GM19455 (cell line): ENCODE data around the gene NEO1.
"Not testable (repeated sequence)": the region's sequence is repeated elsewhere in the genome, so short reads cannot be mapped to it uniquely, and the experiment has no call there.

Experiments
- ATAC-seq: cut with Tn5 transposase; IDR thresholded peaks from one replicate; pipeline ENCODE4 v1.9.1; 2021; ENCODE audit not compliant: unreplicated experiment

The NEO1 gene

GRCh38 chr15:73296609-73297353 lies 244.5 kb downstream of the NEO1 start:
- ATAC-seq, result no peak

- no peak for ATAC-seq
These were observed 246.4 kb downstream of the NEO1 start for GRCh38 chr15:73298522-73299245.

DNA sequence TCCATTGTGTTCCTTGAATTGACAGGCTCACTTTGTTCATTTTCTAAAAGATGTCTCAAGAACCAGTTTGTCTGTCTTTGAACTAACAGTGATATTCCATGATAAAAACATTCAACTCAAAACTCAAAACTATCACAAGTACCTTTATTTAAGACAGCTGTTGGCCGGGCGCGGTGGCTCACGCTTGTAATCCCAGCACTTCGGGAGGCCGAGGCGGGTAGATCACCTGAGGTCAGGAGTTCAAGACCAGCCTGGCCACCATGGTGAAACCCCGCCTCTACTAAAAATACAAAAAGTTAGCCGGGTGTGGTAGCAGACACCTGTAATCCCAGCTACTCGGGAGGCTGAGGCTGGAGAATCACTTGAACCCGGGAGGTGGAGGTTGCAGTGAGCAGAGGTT lies 248.0 kb downstream of the NEO1 start:
- not testable (repeated sequence) for ATAC-seq

DNA sequence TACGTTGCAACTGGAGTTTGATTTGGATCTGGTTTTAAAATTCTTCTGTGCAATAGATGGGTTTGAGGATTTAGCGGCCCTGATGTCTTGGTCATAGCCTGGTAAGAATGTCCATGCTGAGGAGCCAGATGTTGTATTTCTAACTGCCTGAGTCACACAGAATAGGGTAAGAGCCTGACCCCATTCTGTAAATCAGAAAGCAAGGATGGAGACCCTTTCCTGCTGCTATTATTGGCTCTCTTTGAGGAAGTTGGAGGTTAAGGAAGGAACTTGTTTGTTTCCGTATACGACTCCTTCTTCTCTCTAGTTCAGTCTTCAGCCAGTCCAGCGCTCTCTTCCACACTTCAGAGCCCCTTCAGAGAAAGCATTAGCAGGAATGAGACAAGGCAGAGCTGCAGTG lies 251.4 kb downstream of the NEO1 start:
- ATAC-seq, result no peak

DNA sequence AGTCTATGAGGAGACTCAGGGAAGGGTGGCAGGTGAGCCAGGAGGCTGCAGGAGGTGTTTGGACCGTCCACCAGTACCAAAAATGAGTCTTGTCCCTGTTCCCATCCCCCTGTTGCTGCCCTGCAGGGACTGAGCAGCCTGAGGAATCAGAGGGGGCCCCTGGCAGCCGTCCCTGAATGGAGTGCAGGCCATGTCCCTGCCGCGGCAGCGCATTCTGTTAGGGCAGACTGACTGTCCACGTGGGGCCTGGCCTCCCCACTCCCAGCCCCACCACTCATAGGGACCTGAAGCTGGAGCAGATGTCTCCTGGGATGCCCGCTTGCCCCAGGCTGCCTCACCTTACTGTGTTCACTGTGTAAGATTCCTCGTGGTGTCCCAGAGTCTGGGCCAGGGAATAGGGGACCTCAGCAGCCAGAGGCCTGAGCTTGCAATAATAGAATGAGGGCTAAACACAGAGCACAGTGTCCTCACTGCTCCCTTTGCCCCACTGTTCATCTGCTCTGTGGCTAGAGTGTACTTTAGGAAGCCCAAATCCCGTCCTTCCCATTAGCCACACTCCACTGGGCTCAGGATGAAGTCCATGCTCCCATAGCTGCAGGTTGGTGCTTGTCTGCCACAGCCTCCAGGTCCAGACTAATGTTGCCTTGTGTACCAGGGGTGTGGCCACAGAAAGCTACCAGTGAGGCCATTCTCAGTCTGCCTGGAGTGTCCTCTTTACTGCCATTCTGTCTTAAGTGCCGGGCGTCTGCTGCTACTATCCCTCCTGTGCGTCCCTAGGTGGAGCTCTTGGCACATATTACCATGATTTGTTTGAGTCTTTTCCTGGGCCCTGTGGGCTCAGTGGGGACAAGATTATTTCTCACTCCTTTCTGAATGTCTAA lies 253.3 kb downstream of the NEO1 start:
- ATAC-seq, result no peak

DNA sequence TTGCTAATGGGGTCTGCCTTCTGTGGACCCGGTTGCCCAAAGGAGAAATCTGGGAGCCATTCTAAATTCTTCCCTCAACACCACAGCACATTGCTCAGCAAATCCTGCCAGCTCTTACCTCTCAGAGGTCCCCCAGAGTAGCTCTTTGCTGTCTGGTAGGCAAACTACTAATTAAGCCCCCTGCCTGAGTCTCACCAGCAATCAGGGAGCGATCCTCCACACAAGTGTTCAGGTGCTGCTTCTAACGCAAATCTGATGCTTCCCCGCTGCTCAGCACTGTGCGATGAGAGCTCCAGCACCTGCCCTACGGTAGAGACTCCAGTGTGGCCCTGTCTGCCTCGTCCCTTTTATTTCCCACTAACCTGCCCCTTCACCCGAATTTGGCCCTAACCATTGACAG lies 256.0 kb downstream of the NEO1 start:
- no peak for ATAC-seq

DNA sequence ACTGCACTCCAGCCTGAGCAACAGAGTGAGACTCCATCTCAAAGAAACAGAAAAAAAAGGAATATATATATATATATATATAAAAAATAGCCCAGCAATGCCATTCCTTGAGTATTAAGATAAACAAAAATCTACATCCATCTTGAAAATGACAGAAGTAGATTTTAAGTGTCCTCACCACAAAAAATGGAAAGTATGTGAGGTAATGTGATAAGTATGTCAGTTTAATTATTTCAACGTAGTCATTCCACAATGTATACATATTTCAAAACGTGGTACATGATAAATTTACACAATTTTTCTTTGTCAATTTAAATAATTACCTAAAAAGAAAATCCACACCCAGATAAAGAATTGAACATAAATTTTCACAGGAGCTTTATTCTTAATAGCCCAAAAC lies 261.6 kb downstream of the NEO1 start:
- ATAC-seq, result no peak

- no peak for ATAC-seq
These were observed 265.6 kb downstream of the NEO1 start for GRCh38 chr15:73317651-73318462.

GRCh38 chr15:73318463-73319351 lies 266.4 kb downstream of the NEO1 start:
- ATAC-seq, result no peak

- ATAC-seq, result no peak
These were observed 267.4 kb downstream of the NEO1 start for GRCh38 chr15:73319460-73320245.

DNA sequence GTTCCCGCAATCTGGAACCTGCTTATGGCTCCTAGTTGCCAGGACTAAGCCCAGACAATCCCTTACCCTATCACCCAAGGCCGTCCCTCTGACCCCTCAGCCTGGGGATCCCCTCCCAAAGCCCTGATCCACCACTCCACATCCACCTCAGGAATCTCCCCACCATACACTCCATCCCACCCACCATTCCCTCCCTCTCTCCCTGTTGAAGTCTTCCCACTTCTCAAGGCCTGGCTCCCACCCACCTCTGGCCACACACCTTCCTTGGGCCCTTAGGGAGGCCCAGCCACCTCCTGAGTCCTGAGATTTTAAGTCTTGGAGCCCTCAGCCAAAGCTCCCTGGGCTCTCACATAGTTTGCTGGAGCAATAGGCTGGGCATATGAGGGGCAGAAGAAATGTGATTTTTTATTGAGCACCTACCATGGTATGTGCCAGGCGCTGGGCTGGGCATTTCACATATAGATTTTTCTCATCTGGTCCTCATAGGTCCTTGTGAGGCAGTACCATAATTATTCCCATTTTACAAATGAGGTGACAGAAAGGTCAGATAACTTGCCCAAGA lies 268.4 kb downstream of the NEO1 start:
- no peak for ATAC-seq

DNA sequence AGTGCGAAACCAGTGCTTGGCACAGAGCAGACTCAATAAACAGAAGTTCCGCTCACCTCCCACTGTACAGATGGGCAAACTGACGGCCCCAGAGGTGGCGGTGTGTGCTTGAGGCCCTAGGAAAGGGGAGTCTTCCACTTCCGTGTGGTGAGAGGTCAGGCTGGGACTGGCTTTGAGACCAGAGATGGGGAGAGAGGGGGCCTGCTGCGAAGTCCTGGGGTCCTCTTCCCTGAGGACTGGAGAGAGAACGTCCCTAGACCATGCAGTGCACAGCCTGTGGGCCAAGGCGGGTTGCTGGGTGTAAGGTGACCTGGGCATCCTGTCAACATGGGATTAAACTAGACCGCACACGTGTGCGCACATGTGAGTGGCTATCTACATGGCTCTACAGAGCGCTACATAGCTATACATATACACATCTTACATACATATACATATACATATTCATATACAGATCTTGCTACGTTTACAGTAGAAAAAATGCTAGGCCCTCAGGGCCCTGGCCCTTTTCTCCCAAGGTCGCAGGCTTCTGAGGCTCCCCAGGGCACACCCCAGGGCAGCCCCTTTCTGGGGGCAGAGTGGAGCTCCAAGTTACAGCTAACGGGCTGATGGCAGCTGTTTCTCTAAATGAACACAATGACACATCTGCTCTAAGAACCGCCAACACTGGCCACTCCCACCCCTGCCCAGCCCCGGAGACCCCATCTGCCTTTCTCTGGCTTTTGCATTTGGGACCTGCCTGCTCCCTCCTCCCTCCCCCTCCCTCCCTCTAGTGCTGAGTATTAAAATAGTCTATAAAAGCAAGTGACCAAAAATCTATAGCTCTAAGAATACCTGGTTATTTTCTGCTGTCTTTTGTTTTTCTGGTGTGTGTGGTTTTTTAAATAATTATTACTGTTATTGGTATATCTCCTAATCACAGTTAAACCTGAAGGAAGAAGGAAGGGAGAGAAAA lies 269.5 kb downstream of the NEO1 start:
- no peak for ATAC-seq

DNA sequence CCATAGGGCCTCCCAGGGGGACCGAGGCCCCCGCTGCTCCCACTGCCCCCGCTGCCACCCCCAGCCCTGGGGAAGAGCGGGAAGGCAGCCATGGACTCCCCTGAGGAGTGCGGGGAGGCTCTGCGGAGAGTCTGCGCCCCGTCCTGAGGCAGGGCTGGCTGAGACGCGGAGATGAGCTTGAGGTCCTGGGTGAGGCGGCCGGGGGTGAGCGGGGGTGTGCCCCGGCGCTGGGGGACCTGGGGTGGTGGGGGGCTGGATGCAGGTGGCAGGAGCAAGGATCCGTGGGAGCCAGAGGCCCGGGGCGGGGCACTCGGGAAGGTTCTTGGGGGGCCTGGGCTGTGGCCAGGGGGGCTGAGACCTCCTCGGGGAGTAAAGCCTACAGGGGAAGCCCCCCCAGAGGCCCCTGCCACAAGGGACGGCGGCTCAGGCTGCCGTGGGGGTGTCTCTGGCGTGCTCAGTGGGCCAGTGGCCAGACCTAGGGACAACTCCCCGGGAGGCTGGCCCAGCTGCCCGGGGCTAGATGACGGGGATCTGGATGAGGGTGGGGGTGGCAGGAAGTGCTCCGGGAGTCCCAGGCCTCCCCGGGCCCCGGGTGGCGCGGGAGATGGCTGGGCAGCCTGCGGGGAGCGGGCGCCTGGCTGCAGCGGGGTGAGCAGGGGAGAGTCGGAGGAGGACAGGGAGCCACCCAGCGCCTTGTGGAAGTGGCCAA lies 270.6 kb downstream of the NEO1 start:
- no peak for ATAC-seq

GRCh38 chr15:73323374-73323955 lies 271.2 kb downstream of the NEO1 start:
- ATAC-seq, result no peak

DNA sequence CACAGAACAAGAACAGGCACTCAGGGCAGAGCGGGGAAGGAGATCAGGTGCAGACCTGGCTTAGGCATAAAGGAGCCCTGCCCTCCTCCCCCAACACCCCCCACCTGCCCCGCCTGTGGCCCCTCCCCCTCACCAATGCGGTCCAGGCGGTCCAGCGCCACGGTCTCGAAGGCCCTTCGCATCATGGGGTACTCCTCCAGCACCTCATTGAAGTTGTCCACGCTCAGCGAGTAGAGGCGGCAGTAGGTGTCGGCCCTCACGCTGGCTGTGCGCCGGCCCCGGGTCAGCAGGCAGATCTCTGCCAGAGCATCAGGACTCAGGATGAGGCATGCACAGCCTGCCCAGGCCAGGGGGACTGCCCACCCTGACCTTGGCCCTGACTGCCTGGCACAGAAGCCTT lies 271.7 kb downstream of the NEO1 start:
- no peak for ATAC-seq

GRCh38 chr15:73324496-73325170 lies 272.4 kb downstream of the NEO1 start:
- no peak for ATAC-seq
